Activated B cell treated with CpG ODN at 0.5 μM for 24 hours (primary cell): ENCODE measurements around the gene GATAD2B. TPM values are rescaled to one million over a fixed set of nuclear protein-coding genes. Genes with fewer than 3 reads are reported as not detected.

Source experiments
- ATAC-seq: fragments of 200-7000 bp; cut with Tn5 transposase; one replicate; pipeline ENCODE4 v1.10.0; 2021; ENCODE audit warnings: low read depth, mild to moderate bottlenecking, moderate library complexity
- CTCF ChIA-PET: fragments of 350-600 bp; sonication (Branson Sonifier 250); formaldehyde crosslinking; loops from one replicate; lab custom pipeline; 2021; ENCODE audit warnings: antibody characterized with exemption; lab: Charles Lee
- POLR2A ChIA-PET: fragments of 350-600 bp; sonication (Branson Sonifier 250); formaldehyde crosslinking; loops from one replicate; lab custom pipeline; 2021; ENCODE audit warnings: antibody characterized with exemption; lab: Charles Lee
- DNase-seq: peaks from one replicate; pipeline ENCODE4 v3.0.0; 2022
- H3K27ac Mint-ChIP-seq: one replicate; pipeline ENCODE4 v1.8.0; 2020; ENCODE audit warnings: mixed read lengths
- H3K27me3 Mint-ChIP-seq: one replicate; pipeline ENCODE4 v1.8.0; 2021; ENCODE audit warnings: mixed read lengths
- H3K36me3 Mint-ChIP-seq: one replicate; pipeline ENCODE4 v1.8.0; 2021; ENCODE audit warnings: low read depth, mixed read lengths
- H3K4me1 Mint-ChIP-seq: one replicate; pipeline ENCODE4 v1.8.0; 2021; ENCODE audit warnings: mixed read lengths
- H3K4me3 Mint-ChIP-seq: one replicate; pipeline ENCODE4 v1.8.0; 2020; ENCODE audit warnings: mild to moderate bottlenecking, mixed read lengths
- H3K9me3 Mint-ChIP-seq: one replicate; pipeline ENCODE4 v1.8.0; 2020; ENCODE audit warnings: mixed read lengths
- intact Hi-C: fragments of 100-400 bp; cut with micrococcal nuclease; formaldehyde crosslinking; loops from one replicate; pipeline ENCODE4 v1.15.1; 2024
- total RNA-seq: library from RNA; stranded (reverse); gene quantifications from 2 replicates; pipeline ENCODE4 v1.2.3, GENCODE V29; 2022
- TF ChIP-seq, protein P1 (sequence below): fragments of 200-600 bp; IDR thresholded peaks from one replicate; pipeline ENCODE4 v1.8.0; 2022; ENCODE audit warnings: antibody characterized with exemption, mild to moderate bottlenecking

The GATAD2B gene
- total RNA-seq, 1 donor from 2014 or later, result 86.3 TPM

- H3K27ac Mint-ChIP-seq, result no peak overlapping the region
- ChIA-PET POLR2A (interaction anchor here (0.6 to 4.4 kb wide), 4 partner anchors 10 to 197 kb away, joined by 4 to 33 read pairs (median 18); partner anchors contain the start of genes RAB13 and RPS27), CTCF (interaction anchor here (2.3 kb wide), 1 partner anchor 193 kb away, joined by 12 read pairs; the partner anchor contains the start of gene RAB13)
- peaks cover 49% of the 10 kb centered on the region for H3K4me1 Mint-ChIP-seq
- no peak for ATAC-seq
- DNase-seq, result no peak
- no peaks in the 10 kb centered on the region for H3K27me3 Mint-ChIP-seq
- H3K4me3 Mint-ChIP-seq, result no peak overlapping the region
- no peaks in the 10 kb centered on the region for H3K9me3 Mint-ChIP-seq
- no peaks in the 10 kb centered on the region for H3K36me3 Mint-ChIP-seq
- intact Hi-C loops, result loop anchor here (10.0 kb wide), 1 partner anchor 391 kb away; no protein-coding TSS in a partner anchor
- TF ChIP-seq, protein P1, sequence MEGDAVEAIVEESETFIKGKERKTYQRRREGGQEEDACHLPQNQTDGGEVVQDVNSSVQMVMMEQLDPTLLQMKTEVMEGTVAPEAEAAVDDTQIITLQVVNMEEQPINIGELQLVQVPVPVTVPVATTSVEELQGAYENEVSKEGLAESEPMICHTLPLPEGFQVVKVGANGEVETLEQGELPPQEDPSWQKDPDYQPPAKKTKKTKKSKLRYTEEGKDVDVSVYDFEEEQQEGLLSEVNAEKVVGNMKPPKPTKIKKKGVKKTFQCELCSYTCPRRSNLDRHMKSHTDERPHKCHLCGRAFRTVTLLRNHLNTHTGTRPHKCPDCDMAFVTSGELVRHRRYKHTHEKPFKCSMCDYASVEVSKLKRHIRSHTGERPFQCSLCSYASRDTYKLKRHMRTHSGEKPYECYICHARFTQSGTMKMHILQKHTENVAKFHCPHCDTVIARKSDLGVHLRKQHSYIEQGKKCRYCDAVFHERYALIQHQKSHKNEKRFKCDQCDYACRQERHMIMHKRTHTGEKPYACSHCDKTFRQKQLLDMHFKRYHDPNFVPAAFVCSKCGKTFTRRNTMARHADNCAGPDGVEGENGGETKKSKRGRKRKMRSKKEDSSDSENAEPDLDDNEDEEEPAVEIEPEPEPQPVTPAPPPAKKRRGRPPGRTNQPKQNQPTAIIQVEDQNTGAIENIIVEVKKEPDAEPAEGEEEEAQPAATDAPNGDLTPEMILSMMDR, result no peak
Observed at GRCh38 chr1:153793261-153793972, 129.4 kb downstream of the GATAD2B start.

DNA sequence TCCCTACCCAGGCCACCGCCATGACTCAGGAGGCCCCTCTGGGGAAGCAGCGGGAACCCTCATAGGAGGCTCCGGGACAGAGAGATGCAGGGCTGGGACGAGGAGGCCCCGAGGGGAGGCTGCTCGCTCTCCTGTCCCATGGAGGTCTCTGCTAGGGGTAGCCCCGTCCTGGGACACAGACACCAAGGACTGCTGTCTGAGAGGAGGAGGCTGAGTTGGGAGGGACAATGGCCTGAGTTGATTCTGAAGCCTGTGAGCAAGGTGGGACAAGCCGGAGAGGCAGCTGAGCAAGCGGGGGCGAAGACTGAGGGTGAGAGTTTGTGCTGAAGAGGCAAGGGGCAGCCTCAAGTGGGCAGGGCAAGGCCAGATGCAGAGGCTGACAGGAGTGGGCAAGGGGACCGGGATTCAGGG is 130.1 kb downstream of the GATAD2B start:
- TF ChIP-seq, protein P1, result no peak
- Mint-ChIP-seq H3K36me3 (no peaks in the 10 kb centered on the region), H3K4me3 (no peak overlapping the region), H3K27me3 (no peaks in the 10 kb centered on the region), H3K9me3 (no peaks in the 10 kb centered on the region), H3K4me1 (peaks cover 49% of the 10 kb centered on the region), H3K27ac (peak overlapping the region; percentile 70)
- intact Hi-C loops, result loop anchor here (10.0 kb wide), 1 partner anchor 392 kb away; no protein-coding TSS in a partner anchor
- ChIA-PET POLR2A (interaction anchor here (0.6 to 4.4 kb wide), 7 partner anchors 9 to 445 kb away, joined by 3 to 33 read pairs (median 4); partner anchors contain the start of genes INTS3, RAB13 and RPS27), CTCF (interaction anchor here (1.5 to 2.3 kb wide), 2 partner anchors 17 to 194 kb away, joined by 5 to 12 read pairs; partner anchors contain the start of genes RAB13 and SLC27A3)
- ATAC-seq (no peak), DNase-seq (no peak)

GRCh38 chr1:153791648-153792253 is 131.0 kb downstream of the GATAD2B start:
- Mint-ChIP-seq H3K27ac (peak overlapping the region; percentile 96), H3K4me3 (peak overlapping the region; percentile 71), H3K4me1 (peaks cover 41% of the 10 kb centered on the region), H3K27me3 (no peaks in the 10 kb centered on the region), H3K36me3 (no peaks in the 10 kb centered on the region), H3K9me3 (no peaks in the 10 kb centered on the region)
- DNase-seq (no peak), ATAC-seq (peak; percentile 41)
- TF ChIP-seq, protein P1, result no peak
- CTCF ChIA-PET, result interaction anchor here (1.5 to 2.3 kb wide), 3 partner anchors 16 to 195 kb away, joined by 5 to 12 read pairs (median 6); partner anchors contain the start of genes CREB3L4, RAB13 and SLC27A3
- POLR2A ChIA-PET, result interaction anchor here (0.7 to 4.4 kb wide), 12 partner anchors 8 to 446 kb away, joined by 3 to 33 read pairs (median 8); partner anchors contain the start of genes CREB3L4, DENND4B, GATAD2B and INTS3
- intact Hi-C loops, result loop anchor here (1.0 to 10.0 kb wide), 6 partner anchors 8 to 429 kb away; partner anchors contain the start of genes GATAD2B, ILF2 and UBAP2L

- DNase-seq (no peak), ATAC-seq (peak; percentile 92)
- H3K4me3 Mint-ChIP-seq, result peak overlapping the region; percentile 71
- H3K27me3 Mint-ChIP-seq, result no peaks in the 10 kb centered on the region
- peak overlapping the region; percentile 96 for H3K27ac Mint-ChIP-seq
- TF ChIP-seq, protein P1, result no peak
- POLR2A ChIA-PET, result interaction anchor here (0.7 to 4.4 kb wide), 12 partner anchors 8 to 447 kb away, joined by 3 to 33 read pairs (median 8); partner anchors contain the start of genes CREB3L4, DENND4B, GATAD2B and INTS3
- intact Hi-C loops, result loop anchor here (1.0 to 10.0 kb wide), 6 partner anchors 8 to 430 kb away; partner anchors contain the start of genes GATAD2B, ILF2 and UBAP2L
- peaks cover 45% of the 10 kb centered on the region for H3K4me1 Mint-ChIP-seq
- H3K36me3 Mint-ChIP-seq, result no peaks in the 10 kb centered on the region
- CTCF ChIA-PET, result interaction anchor here (0.8 to 2.3 kb wide), 4 partner anchors 15 to 196 kb away, joined by 3 to 12 read pairs (median 6); partner anchors contain the start of genes CREB3L4, RAB13 and SLC27A3
- peaks cover 2% of the 10 kb centered on the region for H3K9me3 Mint-ChIP-seq
Observed at GRCh38 chr1:153790966-153791647, 131.7 kb downstream of the GATAD2B start.
